ENCODE measurements around the gene LHFPL2. TPM values are rescaled to one million over a fixed set of nuclear protein-coding genes. Genes with fewer than 3 reads are reported as not detected.

LHFPL2 gene
- total RNA-seq, 1 experiment from 2014 or later = 17.9 TPM

- Histone ChIP-seq H3K9me2 (ENCODE audit: insufficient read depth) (no peaks in the 10 kb centered on the region), H3K4me3 (replicated peaks in 1 of 2; ENCODE audit: low read depth in 1 of 2, low read length in 2 of 2) (no peak overlapping the region), H2AFZ (ENCODE audit: low read depth, low read length, poor library complexity, severe bottlenecking) (no peak overlapping the region), H3K9me3 (ENCODE audit: control insufficient read depth in 1 of 2, insufficient read depth in 1 of 2, low read depth in 1 of 2, low read length in 2 of 2) (no peaks in the 10 kb centered on the region), H4K20me1 (ENCODE audit: insufficient read depth) (no peaks in the 10 kb centered on the region), H3K4me1 (ENCODE audit: control insufficient read depth in 1 of 2, insufficient read depth in 2 of 2, low read length in 2 of 2) (peaks cover 0 to 5% of the 10 kb centered on the region in 2 experiments; a peak in 1 of 4 replicates), H3K9ac (ENCODE audit: low read length) (no peak overlapping the region), H3K36me3 (ENCODE audit: control insufficient read depth in 1 of 2, insufficient read depth in 2 of 2, low read length in 2 of 2) (peaks cover 7 to 8% of the 10 kb centered on the region in 2 experiments; a peak in 1 of 4 replicates), H3K27me3 (ENCODE audit: insufficient read depth, low read length) (no peaks in the 10 kb centered on the region), H3K79me2 (ENCODE audit: insufficient read depth, low read length) (no peaks in the 10 kb centered on the region), H3K4me2 (ENCODE audit: low read length) (no peak overlapping the region), H3K27ac (ENCODE audit: low read depth, low read length) (no peak overlapping the region)
- CTCF ChIA-PET = no interaction called here
- TF ChIP-seq EZH2phosphoT487 (IDR thresholded peaks at IDR 0.05; ENCODE audit: borderline replicate concordance) = no peak
- no peak for TF ChIP-seq POLR2A (IDR thresholded peaks at IDR 0.05; ENCODE audit: borderline replicate concordance, extremely low read depth, insufficient read depth, insufficient read length)
- TF ChIP-seq ZBTB33 (IDR thresholded peaks at IDR 0.05; ENCODE audit: extremely low read depth, insufficient replicate concordance, low read length) = no peak
- TF ChIP-seq MAX (IDR thresholded peaks at IDR 0.05) = no peak
- TF ChIP-seq SIN3A (IDR thresholded peaks at IDR 0.05; ENCODE audit: low read depth) = no peak
- no peak for TF ChIP-seq REST (IDR thresholded peaks at IDR 0.05; ENCODE audit: low read depth)
- TF ChIP-seq JUND (IDR thresholded peaks at IDR 0.05) = no peak
- TF ChIP-seq EZH2 (IDR thresholded peaks at IDR 0.05) = no peak
- no peak for TF ChIP-seq CEBPB (IDR thresholded peaks at IDR 0.05; ENCODE audit: low read depth)
- no peak for TF ChIP-seq TCF7L2 (IDR thresholded peaks at IDR 0.05; ENCODE audit: borderline replicate concordance, extremely low read depth, insufficient read depth, insufficient read length)
- no peak for TF ChIP-seq YY1 (IDR thresholded peaks at IDR 0.05; ENCODE audit: extremely low read depth, insufficient replicate concordance, low read depth, low read length)
- no peak for TF ChIP-seq ZFX (IDR thresholded peaks at IDR 0.05)
- no peak for TF ChIP-seq EGR1 (IDR thresholded peaks at IDR 0.05; ENCODE audit: low read depth)
- RAD21 ChIA-PET (ENCODE audit: low non-redundant PET in 1 of 2, low total read pairs in 2 of 2, uncharacterized antibody in 2 of 2, unreplicated experiment in 2 of 2) = no interaction called here
- intact Hi-C loops (cut with micrococcal nuclease) = no loop called here
- POLR2A ChIA-PET = no interaction called here
- BruUV-seq (replicated peaks) = no TSS peak
- ATAC-seq (no peak), DNase-seq (ENCODE audit: low read depth, low spot score) (no peak)
Observed at GRCh38 chr5:78486218-78486617, 162.4 kb downstream of the LHFPL2 start.
